DOHH2 (cell line): ENCODE measurements around the gene KRT85.

Experiments used
- H3F3A ChIP-seq: fragments of 200-600 bp; sonication (generic), shearing (Covaris generic); 2 replicates; pipeline ENCODE4 v1.6.0; 2016; ENCODE audit warnings: antibody characterized with exemption, mild to moderate bottlenecking; ENCODE audit not compliant: control insufficient read depth, insufficient read depth
- H3K27ac ChIP-seq: fragments of 200-600 bp; sonication (generic); 2 replicates; pipeline ENCODE4 v1.5.1; 2014; ENCODE audit warnings: low read depth, mild to moderate bottlenecking, low read length, moderate library complexity
- H3K27me3 ChIP-seq: fragments of 200-600 bp; sonication (generic); 2 replicates; pipeline ENCODE4 v1.6.1; 2014; ENCODE audit warnings: mild to moderate bottlenecking, low read length, mixed read lengths; ENCODE audit not compliant: control insufficient read depth
- H3K36me3 ChIP-seq: fragments of 200-600 bp; sonication (generic); 2 replicates; pipeline ENCODE4 v1.6.1; 2014; ENCODE audit warnings: mild to moderate bottlenecking, low read length, moderate library complexity, mixed read lengths; ENCODE audit not compliant: control insufficient read depth
- H3K4me1 ChIP-seq: fragments of 200-600 bp; sonication (generic); 2 replicates; pipeline ENCODE4 v1.6.1; 2014; ENCODE audit warnings: mild to moderate bottlenecking, low read length, mixed read lengths; ENCODE audit not compliant: control insufficient read depth
- H3K4me2 ChIP-seq: fragments of 200-600 bp; sonication (generic); 2 replicates; pipeline ENCODE4 v1.6.0; 2014; ENCODE audit warnings: mild to moderate bottlenecking, low read length, moderate library complexity
- H3K4me3 ChIP-seq: fragments of 200-600 bp; sonication (generic); 2 replicates; pipeline ENCODE4 v1.5.1; 2014; ENCODE audit warnings: mild to moderate bottlenecking, low read length, mixed read lengths
- H3K79me2 ChIP-seq: fragments of 200-600 bp; sonication (generic); 2 replicates; pipeline ENCODE4 v1.6.1; 2014; ENCODE audit warnings: mild to moderate bottlenecking, low read length, mixed read lengths; ENCODE audit not compliant: control insufficient read depth
- H3K9me2 ChIP-seq: fragments of 200-600 bp; sonication (generic); replicated peaks from 2 replicates; pipeline ENCODE4 v1.6.1; 2014; ENCODE audit warnings: mild to moderate bottlenecking, low read length, mixed read lengths; ENCODE audit not compliant: control insufficient read depth
- H3K9me3 ChIP-seq: fragments of 200-600 bp; sonication (generic); 2 replicates; pipeline ENCODE4 v1.6.1; 2014; ENCODE audit warnings: antibody characterized with exemption, low read length, mixed read lengths; ENCODE audit not compliant: control insufficient read depth, insufficient read depth
- H4K20me1 ChIP-seq: fragments of 200-600 bp; sonication (generic); 2 replicates; pipeline ENCODE4 v1.6.0; 2014; ENCODE audit warnings: low read depth, mild to moderate bottlenecking, antibody characterized with exemption, low read length, moderate library complexity; ENCODE audit not compliant: control insufficient read depth, insufficient read depth
- CTCF ChIP-seq: fragments of 200-600 bp; sonication (generic); IDR thresholded peaks from one replicate; pipeline ENCODE4 v1.5.1; 2014; ENCODE audit warnings: antibody characterized with exemption, mild to moderate bottlenecking, low read depth, low read length; ENCODE audit not compliant: poor library complexity, severe bottlenecking
- EZH2phosphoT487 ChIP-seq: fragments of 200-600 bp; sonication (generic); IDR thresholded peaks from 2 replicates; pipeline ENCODE4 v1.6.1; 2017; ENCODE audit warnings: borderline replicate concordance, mild to moderate bottlenecking, antibody characterized with exemption, low read length, moderate library complexity, mixed read lengths

The KRT85 gene

DNA sequence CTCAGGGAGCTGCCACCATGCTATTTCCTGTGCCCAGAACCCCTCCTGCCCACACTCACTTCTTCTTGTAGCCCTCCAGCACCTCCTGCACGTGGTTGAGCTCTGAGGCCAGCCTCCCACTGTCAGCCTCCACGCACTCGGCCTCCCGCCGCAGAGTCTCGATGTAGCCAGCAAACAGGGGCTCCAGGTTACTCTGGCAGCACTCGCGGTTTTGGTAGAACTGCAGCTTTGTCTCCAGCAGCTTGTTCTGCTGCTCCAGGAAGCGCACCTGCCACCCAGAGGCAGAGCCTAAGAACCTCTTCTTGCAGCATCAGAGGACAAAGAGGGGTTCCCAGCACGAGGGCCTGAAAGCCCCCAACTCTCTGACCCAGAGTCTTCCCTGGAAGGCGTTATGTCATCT is 48.2 kb downstream of the KRT85 start:
- 0 out of 2 replicates have a peak, but pooled peaks cover 3% of the 10 kb centered on the region for H3K27me3 ChIP-seq
- H4K20me1 ChIP-seq, result no peaks in the 10 kb centered on the region
- no peak overlapping the region for H3K4me3 ChIP-seq
- no peaks in the 10 kb centered on the region for H3K9me2 ChIP-seq
- no peaks in the 10 kb centered on the region for H3K79me2 ChIP-seq
- H3K4me2 ChIP-seq, result no peak overlapping the region
- no peaks in the 10 kb centered on the region for H3K4me1 ChIP-seq
- no peak overlapping the region for H3K27ac ChIP-seq
- no peak for TF ChIP-seq CTCF
- no peak for TF ChIP-seq EZH2phosphoT487
- H3K36me3 ChIP-seq, result no peaks in the 10 kb centered on the region
- H3F3A ChIP-seq, result no peaks in the 10 kb centered on the region
- H3K9me3 ChIP-seq, result no peaks in the 10 kb centered on the region

GRCh38 chr12:52318241-52318990 is 48.9 kb downstream of the KRT85 start:
- TF ChIP-seq EZH2phosphoT487 (no peak), CTCF (no peak)
- no peaks in the 10 kb centered on the region for H3K36me3 ChIP-seq
- no peaks in the 10 kb centered on the region for H4K20me1 ChIP-seq
- no peak overlapping the region for H3K4me2 ChIP-seq
- H3K4me1 ChIP-seq, result no peaks in the 10 kb centered on the region
- no peaks in the 10 kb centered on the region for H3K79me2 ChIP-seq
- no peaks in the 10 kb centered on the region for H3K9me2 ChIP-seq
- no peaks in the 10 kb centered on the region for H3K9me3 ChIP-seq
- H3K27ac ChIP-seq, result no peak overlapping the region
- H3F3A ChIP-seq, result no peaks in the 10 kb centered on the region
- 0 out of 2 replicates have a peak, but pooled peaks cover 3% of the 10 kb centered on the region for H3K27me3 ChIP-seq
- no peak overlapping the region for H3K4me3 ChIP-seq

- Histone ChIP-seq H3K79me2 (no peaks in the 10 kb centered on the region), H3F3A (no peaks in the 10 kb centered on the region), H3K9me3 (no peaks in the 10 kb centered on the region), H3K27me3 (0 out of 2 replicates have a peak, but pooled peaks cover 3% of the 10 kb centered on the region), H3K4me3 (no peak overlapping the region), H3K27ac (no peak overlapping the region), H3K36me3 (no peaks in the 10 kb centered on the region), H3K4me2 (no peak overlapping the region), H4K20me1 (no peaks in the 10 kb centered on the region), H3K9me2 (no peaks in the 10 kb centered on the region), H3K4me1 (no peaks in the 10 kb centered on the region)
- no peak for TF ChIP-seq CTCF
- TF ChIP-seq EZH2phosphoT487, result no peak
Observed at GRCh38 chr12:52317468-52318052, 49.7 kb downstream of the KRT85 start.
